Measurements from ENCODE around the gene CCNY.

GRCh38 chr10:35375091-35375765, 38.9 kb downstream of the CCNY start:
- TF ChIP-seq, protein P1, sequence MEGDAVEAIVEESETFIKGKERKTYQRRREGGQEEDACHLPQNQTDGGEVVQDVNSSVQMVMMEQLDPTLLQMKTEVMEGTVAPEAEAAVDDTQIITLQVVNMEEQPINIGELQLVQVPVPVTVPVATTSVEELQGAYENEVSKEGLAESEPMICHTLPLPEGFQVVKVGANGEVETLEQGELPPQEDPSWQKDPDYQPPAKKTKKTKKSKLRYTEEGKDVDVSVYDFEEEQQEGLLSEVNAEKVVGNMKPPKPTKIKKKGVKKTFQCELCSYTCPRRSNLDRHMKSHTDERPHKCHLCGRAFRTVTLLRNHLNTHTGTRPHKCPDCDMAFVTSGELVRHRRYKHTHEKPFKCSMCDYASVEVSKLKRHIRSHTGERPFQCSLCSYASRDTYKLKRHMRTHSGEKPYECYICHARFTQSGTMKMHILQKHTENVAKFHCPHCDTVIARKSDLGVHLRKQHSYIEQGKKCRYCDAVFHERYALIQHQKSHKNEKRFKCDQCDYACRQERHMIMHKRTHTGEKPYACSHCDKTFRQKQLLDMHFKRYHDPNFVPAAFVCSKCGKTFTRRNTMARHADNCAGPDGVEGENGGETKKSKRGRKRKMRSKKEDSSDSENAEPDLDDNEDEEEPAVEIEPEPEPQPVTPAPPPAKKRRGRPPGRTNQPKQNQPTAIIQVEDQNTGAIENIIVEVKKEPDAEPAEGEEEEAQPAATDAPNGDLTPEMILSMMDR (IDR thresholded peaks at IDR 0.05; ENCODE audit: low read depth, low read length), result no peak
- no peak for TF ChIP-seq EZH2phosphoT487 (IDR thresholded peaks at IDR 0.05; ENCODE audit: low read depth)

All from OCI-LY3 (cell line).